H1 (cell line): ENCODE results near the gene SS18L1. TPM values are rescaled to one million over a fixed set of nuclear protein-coding genes. Genes with fewer than 3 reads are reported as not detected.

Source experiments
- CTCF ChIA-PET: fragments of 300-600 bp; sonication (Branson Sonifier 250); formaldehyde crosslinking; loops from one replicate; lab custom pipeline; 2021; ENCODE audit not compliant: partially characterized antibody; lab: Charles Lee
- POLR2A ChIA-PET: fragments of 300-600 bp; sonication (Branson Sonifier 250); formaldehyde crosslinking; loops from one replicate; lab custom pipeline; 2021; ENCODE audit warnings: inconsistent platforms; ENCODE audit not compliant: partially characterized antibody; lab: Charles Lee
- DNase-seq, 2 experiments: peaks; one replicate each; pipeline versions ENCODE4 v3.0.0 to v3.0.0-alpha.2; 2010 to 2022; ENCODE audit warnings: low spot score in 2 of 2, low read depth in 1 of 2, mixed read lengths in 1 of 2
- FAIRE-seq: peaks from 2 replicates; lab custom pipeline; 2011; peaks lifted over from hg19 to GRCh38; lab: Jason Lieb, UNC
- H2AFZ ChIP-seq: 2 replicates; pipeline ENCODE4 v1.8.1; 2012; ENCODE audit warnings: low read length, inconsistent platforms
- H2AK5ac ChIP-seq: 2 replicates; pipeline ENCODE4 v1.6.1; 2013; ENCODE audit warnings: low read depth, low read length
- H2BK120ac ChIP-seq: replicated peaks from 2 replicates; pipeline ENCODE3; 2013; ENCODE audit warnings: low read depth, low read length, inconsistent platforms
- H2BK12ac ChIP-seq: 2 replicates; pipeline ENCODE4 v1.6.1; 2013; ENCODE audit warnings: low read depth, low read length
- H2BK15ac ChIP-seq: 2 replicates; pipeline ENCODE4 v1.6.1; 2013; ENCODE audit warnings: low read length
- H2BK20ac ChIP-seq: 2 replicates; pipeline ENCODE4 v1.6.1; 2013; ENCODE audit warnings: low read length
- H2BK5ac ChIP-seq: 2 replicates; pipeline ENCODE4 v1.6.1; 2013; ENCODE audit warnings: low read depth, low read length
- H3K14ac ChIP-seq: 2 replicates; pipeline ENCODE4 v1.6.1; 2013; ENCODE audit warnings: inconsistent platforms; ENCODE audit not compliant: insufficient read length
- H3K18ac ChIP-seq: 2 replicates; pipeline ENCODE4 v1.6.1; 2013; ENCODE audit warnings: low read length; ENCODE audit errors: extremely low read depth
- H3K23ac ChIP-seq: 2 replicates; pipeline ENCODE4 v1.6.1; 2013; ENCODE audit warnings: inconsistent platforms; ENCODE audit not compliant: insufficient read length
- H3K23me2 ChIP-seq: 2 replicates; pipeline ENCODE4 v1.6.1; 2013; ENCODE audit warnings: low read depth, low read length
- H3K27ac ChIP-seq: 2 replicates; pipeline ENCODE4 v1.6.1; 2011; ENCODE audit warnings: low read depth, low read length, inconsistent platforms
- H3K27me3 ChIP-seq, 4 experiments: replicated peaks in 1 of 4; 1 replicate in 1 of 4; 2 replicates in 3 of 4; pipeline versions ENCODE4 v1.6.1 to v1.8.1; 2011 to 2013; ENCODE audit warnings: low read length in 3 of 4, mild to moderate bottlenecking in 3 of 4, inconsistent platforms in 2 of 4, mixed read lengths in 2 of 4, moderate library complexity in 1 of 4; ENCODE audit not compliant: control insufficient read depth in 3 of 4, insufficient read depth in 3 of 4; ENCODE audit errors: extremely low read depth in 1 of 4
- H3K36me3 ChIP-seq, 4 experiments: 2 replicates each; pipeline versions ENCODE4 v1.6.1 to v1.8.1; 2011 to 2013; ENCODE audit warnings: mild to moderate bottlenecking in 4 of 4, low read length in 3 of 4, moderate library complexity in 2 of 4, control low read depth in 1 of 4, inconsistent platforms in 1 of 4; ENCODE audit not compliant: insufficient read depth in 4 of 4, control insufficient read depth in 2 of 4
- H3K4ac ChIP-seq: replicated peaks from 2 replicates; pipeline ENCODE3; 2013; ENCODE audit warnings: low read length, low read depth, mixed read lengths, inconsistent platforms; ENCODE audit not compliant: insufficient read length
- H3K4me1 ChIP-seq, 4 experiments: replicated peaks in 1 of 4; 1 replicate in 1 of 4; 2 replicates in 3 of 4; pipeline versions ENCODE4 v1.6.1 to v1.8.1; 2011 to 2013; ENCODE audit warnings: low read length in 3 of 4, inconsistent platforms in 2 of 4, mixed read lengths in 1 of 4; ENCODE audit not compliant: insufficient read depth in 4 of 4, control insufficient read depth in 3 of 4
- H3K4me2 ChIP-seq, 2 experiments: 2 replicates each; pipeline versions ENCODE4 v1.6.1 to v1.8.1; 2011 to 2013; ENCODE audit warnings: low read depth in 2 of 2, low read length in 2 of 2, control low read depth in 1 of 2, inconsistent platforms in 1 of 2, mild to moderate bottlenecking in 1 of 2; ENCODE audit not compliant: insufficient read depth in 1 of 2
- H3K4me3 ChIP-seq, 4 experiments: fragments of 200-600, 300-600 bp in 1 of 4; sonication (generic), shearing (Covaris generic), sonication (Bioruptor Twin) in 1 of 4; 2 replicates each; pipeline versions ENCODE4 v1.5.1 to v1.8.1; 2011 to 2016; ENCODE audit warnings: low read length in 4 of 4, low read depth in 3 of 4, control low read depth in 2 of 4, inconsistent platforms in 2 of 4, mild to moderate bottlenecking in 2 of 4, mixed read lengths in 1 of 4, moderate library complexity in 1 of 4; ENCODE audit not compliant: insufficient read depth in 2 of 4; ENCODE audit errors: extremely low read depth in 1 of 4
- H3K56ac ChIP-seq: replicated peaks from 2 replicates; pipeline ENCODE3; 2013; ENCODE audit warnings: low read depth, mild to moderate bottlenecking, mixed read lengths, low read length, inconsistent platforms; ENCODE audit not compliant: insufficient read length
- H3K79me1 ChIP-seq: 2 replicates; pipeline ENCODE4 v1.6.1; 2013; ENCODE audit warnings: low read depth, low read length, control low read depth
- H3K79me2 ChIP-seq, 2 experiments: 2 replicates each; pipeline versions ENCODE4 v1.6.1 to v1.8.1; 2012 to 2013; ENCODE audit warnings: low read length in 2 of 2, mild to moderate bottlenecking in 2 of 2, inconsistent platforms in 1 of 2; ENCODE audit not compliant: insufficient read depth in 2 of 2, control insufficient read depth in 1 of 2
- H3K9ac ChIP-seq, 4 experiments: replicated peaks in 1 of 4; 1 replicate in 1 of 4; 2 replicates in 3 of 4; pipeline versions ENCODE4 v1.6.1 to v1.8.1; 2011 to 2013; ENCODE audit warnings: low read depth in 3 of 4, low read length in 3 of 4, control low read depth in 2 of 4, mild to moderate bottlenecking in 2 of 4, moderate library complexity in 2 of 4, inconsistent platforms in 1 of 4; ENCODE audit errors: extremely low read depth in 1 of 4
- H3K9me3 ChIP-seq, 2 experiments: 2 replicates each; pipeline versions ENCODE4 v1.6.1 to v1.8.1; 2012 to 2013; ENCODE audit warnings: mild to moderate bottlenecking in 2 of 2, moderate library complexity in 2 of 2, control low read depth in 1 of 2, inconsistent platforms in 1 of 2, low read depth in 1 of 2, low read length in 1 of 2, mixed read lengths in 1 of 2; ENCODE audit not compliant: insufficient read depth in 2 of 2
- H4K20me1 ChIP-seq, 2 experiments: replicated peaks in 1 of 2; 2 replicates each; pipeline versions ENCODE3 to v1.8.1; 2011 to 2013; ENCODE audit warnings: inconsistent platforms in 2 of 2, low read length in 2 of 2, mild to moderate bottlenecking in 1 of 2; ENCODE audit not compliant: insufficient read depth in 2 of 2, control insufficient read depth in 1 of 2
- H4K5ac ChIP-seq: 2 replicates; pipeline ENCODE4 v1.6.1; 2013; ENCODE audit warnings: low read length, low read depth, mixed read lengths, inconsistent platforms; ENCODE audit not compliant: insufficient read length
- H4K8ac ChIP-seq: 2 replicates; pipeline ENCODE4 v1.8.0; 2013; ENCODE audit warnings: mild to moderate bottlenecking, moderate library complexity, low read length, inconsistent platforms; ENCODE audit not compliant: insufficient read depth; ENCODE audit errors: extremely low read depth
- H4K91ac ChIP-seq: replicated peaks from 2 replicates; pipeline ENCODE3; 2013; ENCODE audit warnings: low read length, mixed read lengths, inconsistent platforms; ENCODE audit not compliant: insufficient read length
- ASH2L ChIP-seq: fragments of 200-600, 300-600 bp; sonication (generic); IDR thresholded peaks from one replicate; pipeline ENCODE4 v1.7.1; 2017; ENCODE audit warnings: low read length
- ATF2 ChIP-seq: IDR thresholded peaks from 2 replicates; pipeline ENCODE4 v1.6.1; 2012; ENCODE audit warnings: low read length, inconsistent platforms
- BACH1 ChIP-seq: IDR thresholded peaks from 2 replicates; pipeline ENCODE4 v1.6.1; 2012; ENCODE audit warnings: low read length, improper control_type of control experiment
- CEBPB ChIP-seq: IDR thresholded peaks from 2 replicates; pipeline ENCODE4 v1.6.1; 2012; ENCODE audit warnings: low read depth, low read length
- CHD1 ChIP-seq: IDR thresholded peaks from 2 replicates; pipeline ENCODE4 v1.6.1; 2012; ENCODE audit warnings: low read depth, low read length, improper control_type of control experiment
- E2F6 ChIP-seq: IDR thresholded peaks from 2 replicates; pipeline ENCODE4 v1.6.1; 2012; ENCODE audit warnings: inconsistent platforms
- KDM4A ChIP-seq: IDR thresholded peaks from one replicate; pipeline ENCODE4 v1.7.1; 2012; ENCODE audit warnings: low read depth, mild to moderate bottlenecking, moderate library complexity, low read length, inconsistent platforms; ENCODE audit not compliant: severe bottlenecking
- NRF1 ChIP-seq: IDR thresholded peaks from 2 replicates; pipeline ENCODE4 v1.6.1; 2011; ENCODE audit warnings: mild to moderate bottlenecking, low read depth, low read length, improper control_type of control experiment
- PHF8 ChIP-seq: fragments of 200-600 bp; sonication (generic); conservative IDR thresholded peaks from 2 replicates; pipeline ENCODE4 v1.7.1; 2012; ENCODE audit warnings: low read depth, mild to moderate bottlenecking, inconsistent platforms, low read length, moderate library complexity
- POU5F1 ChIP-seq: IDR thresholded peaks from 2 replicates; pipeline ENCODE4 v1.6.1; 2011; ENCODE audit warnings: low read depth, mild to moderate bottlenecking, low read length, moderate library complexity
- SRF ChIP-seq: IDR thresholded peaks from 2 replicates; pipeline ENCODE4 v1.6.1; 2011; ENCODE audit warnings: mild to moderate bottlenecking, low read depth, low read length, moderate library complexity
- SUZ12 ChIP-seq: fragments of 200-600 bp; sonication (generic); IDR thresholded peaks from 2 replicates; pipeline ENCODE4 v1.6.1; 2012; ENCODE audit warnings: mild to moderate bottlenecking, inconsistent platforms, low read length, moderate library complexity, mixed read lengths
- WGBS, 2 experiments: shearing (Covaris generic) in 1 of 2; methylation state at CpG; one replicate each; pipeline versions ENCODE4 v1.1.6 to v1.1.7; 2013 to 2015; ENCODE audit warnings: low lambda C conversion rate in 2 of 2, mixed read lengths in 2 of 2, inconsistent platforms in 1 of 2, low coverage in 1 of 2, missing lambda C conversion rate in 1 of 2; ENCODE audit not compliant: insufficient replicate concordance in 2 of 2, insufficient coverage in 1 of 2, insufficient read length in 1 of 2; ENCODE audit errors: extremely low coverage in 1 of 2, missing lambda C conversion rate in 1 of 2; 5-methylcytosine and 5-hydroxymethylcytosine counted together
- polyA plus RNA-seq, 7 experiments: library from polyadenylated mRNA; depleted of rRNA in 3 of 7; stranded (reverse) in 5 of 7; unstranded in 2 of 7; fragments of >200 nt in 5 of 7; fragments of 200-250 nt in 2 of 7; gene quantifications; 1 replicate in 5 of 7; 2 replicates in 1 of 7; 4 replicates in 1 of 7; pipeline versions ENCODE4 v1.2.1 to v1.2.3, GENCODE V29; 2011 to 2013; ENCODE audit warnings: missing spikeins in 2 of 7, mixed read lengths in 2 of 7
- total RNA-seq: library from RNA; stranded (reverse); fragmentation: NEBNext Ultra II Directional; extraction: Animal tissue kit (Norgen Biotek cat#: 25700); gene quantifications from 2 replicates; pipeline ENCODE4 v1.2.1, GENCODE V29; 2021

SS18L1 gene
- total and polyA plus RNA-seq, 2 of the 8 experiments (the other 6 are each of a cell fraction or from before 2014, with no cell fraction given), result 28.4 to 29.7 TPM

GRCh38 chr20:62132421-62132820 is 11.1 kb upstream of the SS18L1 start:
- Histone ChIP-seq H4K20me1 (peaks cover 21 to 48% of the 10 kb centered on the region in 2 experiments), H3K27ac (no peak overlapping the region)
- TF ChIP-seq POU5F1 (no peak), PHF8 (no peak), CHD1 (no peak), SRF (no peak), ATF2 (no peak), E2F6 (no peak), ASH2L (no peak), CEBPB (no peak), BACH1 (no peak), SUZ12 (no peak), NRF1 (no peak), KDM4A (no peak)

More at GRCh38 chr20:62132421-62132820, 11.1 kb upstream of the SS18L1 start:
- ChIA-PET POLR2A (interaction anchor here (1.0 to 5.2 kb wide), 8 partner anchors 9 to 132 kb away, joined by 3 to 61 read pairs (median 4); partner anchors contain the start of genes LSM14B, PSMA7, SS18L1 and TAF4), CTCF (interaction anchor here (0.6 to 4.4 kb wide), 6 partner anchors 8 to 195 kb away, joined by 3 to 27 read pairs (median 4); no protein-coding TSS in a partner anchor)
- H2AFZ ChIP-seq, result no peak overlapping the region
- H3K4me1 ChIP-seq, result no peaks in the 10 kb centered on the region
- H2BK20ac ChIP-seq, result no peak overlapping the region
- H3K36me3 ChIP-seq, result peaks cover 50 to 98% (median 80%) of the 10 kb centered on the region in 4 experiments
- no peak overlapping the region for H2BK120ac ChIP-seq
- H3K56ac ChIP-seq, result no peak overlapping the region
- H4K5ac ChIP-seq, result no peak overlapping the region
- H3K79me1 ChIP-seq, result no peaks in the 10 kb centered on the region; the same call in 1 of the 2 replicates
- WGBS, 2 experiments, result 92% methylated on average over 7 of the region's 7 CpGs; no CpG with 5 or more reads in 1 of the 2 experiments
- no peak overlapping the region for H3K9ac ChIP-seq
- no peak overlapping the region for H4K91ac ChIP-seq
- H3K9me3 ChIP-seq, result no peaks in the 10 kb centered on the region
- H3K4me3 ChIP-seq, result no peak overlapping the region
- no peak overlapping the region for H3K18ac ChIP-seq
- H3K23ac ChIP-seq, result no peak overlapping the region
- H3K14ac ChIP-seq, result no peak overlapping the region
- FAIRE-seq, result no peak
- H2BK5ac ChIP-seq, result no peak overlapping the region
- no peaks in the 10 kb centered on the region for H3K23me2 ChIP-seq
- H3K4ac ChIP-seq, result no peak overlapping the region
- DNase-seq, result no peak
- H3K4me2 ChIP-seq, result no peak overlapping the region
- peaks cover 0 to 11% of the 10 kb centered on the region in 2 experiments; a peak in 1 of 4 replicates for H3K79me2 ChIP-seq
- H4K8ac ChIP-seq, result no peak overlapping the region; the same call in 1 of the 2 replicates
- H2BK12ac ChIP-seq, result no peak overlapping the region
- H3K27me3 ChIP-seq, result no peaks in the 10 kb centered on the region
- no peak overlapping the region for H2AK5ac ChIP-seq
- no peak overlapping the region for H2BK15ac ChIP-seq
